Stimulated activated naive CD8-positive, alpha-beta T cell treated with anti-CD3 and anti-CD28 coated beads, Interleukin-15, amount 100 ng/mL, for 72 hours (primary cell): ENCODE data around the gene EXOC7.

Experiments used
- ATAC-seq: fragments of 150-1000 bp; cut with Tn5 transposase; 2 replicates; pipeline ENCODE4 v1.10.0; 2021; ENCODE audit warnings: mild to moderate bottlenecking, moderate library complexity
- DNase-seq, 2 donors: peaks; one replicate each; pipeline ENCODE4 v3.0.0; 2021 to 2022
- H3K27ac Mint-ChIP-seq, 2 donors: one replicate each; pipeline ENCODE4 v1.8.0; 2022; ENCODE audit warnings: mild to moderate bottlenecking in 2 of 2, mixed read lengths in 2 of 2, moderate library complexity in 2 of 2
- H3K27me3 Mint-ChIP-seq: one replicate; pipeline ENCODE4 v1.8.0; 2022; ENCODE audit warnings: mixed read lengths
- H3K4me1 Mint-ChIP-seq: one replicate; pipeline ENCODE4 v1.8.0; 2022; ENCODE audit warnings: mild to moderate bottlenecking, mixed read lengths
- H3K4me3 Mint-ChIP-seq, 2 donors: one replicate each; pipeline ENCODE4 v1.8.0; 2022; ENCODE audit warnings: mild to moderate bottlenecking in 2 of 2, mixed read lengths in 2 of 2, moderate library complexity in 1 of 2
- H3K9me3 Mint-ChIP-seq, 2 donors: one replicate each; pipeline ENCODE4 v1.8.0; 2022; ENCODE audit warnings: mixed read lengths in 2 of 2

EXOC7 gene

DNA sequence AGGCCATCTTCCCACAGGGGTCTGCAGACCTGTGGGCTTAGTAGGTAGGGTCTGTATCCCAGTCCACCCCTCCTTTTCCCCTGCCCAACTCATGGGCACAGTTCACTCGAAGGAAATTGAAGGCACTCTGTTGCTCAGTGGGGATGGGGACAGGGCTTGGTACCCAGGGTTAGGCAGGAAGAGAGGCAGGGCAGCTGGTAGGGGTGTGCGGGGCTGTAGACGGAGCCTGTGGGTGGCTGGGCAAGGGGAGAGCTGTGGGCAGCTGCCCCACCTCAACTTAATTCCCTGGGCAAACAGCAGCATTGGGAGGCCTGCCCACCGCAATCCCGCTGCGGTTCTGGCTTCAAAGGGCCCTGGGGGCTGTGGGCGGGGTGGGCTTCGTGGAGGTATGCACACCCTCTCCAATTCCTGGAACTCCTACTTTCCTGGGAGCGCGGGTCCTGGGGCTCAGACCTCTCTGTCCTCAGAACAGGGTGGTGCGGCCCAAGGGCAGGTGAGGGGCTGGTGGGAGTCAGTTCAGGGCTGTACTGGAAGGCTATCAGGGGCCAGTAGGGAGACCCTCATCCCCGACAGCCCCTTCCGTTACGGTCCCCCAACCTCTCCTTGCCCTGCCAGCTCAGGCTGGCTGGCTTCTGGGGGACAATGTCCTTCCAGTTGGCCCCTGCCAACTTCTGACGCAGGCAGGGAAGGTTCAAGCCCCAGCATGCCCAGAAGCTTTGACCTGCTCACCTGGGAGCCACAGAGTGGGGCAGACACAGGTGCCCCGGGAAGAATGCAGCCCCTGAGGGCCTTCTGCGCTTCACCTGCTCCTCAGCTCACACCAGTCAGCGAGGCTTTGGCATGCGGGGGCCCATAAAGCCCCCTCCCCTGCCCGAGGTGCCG lies 28.3 kb upstream of the EXOC7 start:
- Mint-ChIP-seq H3K9me3 (no peaks in the 10 kb centered on the region), H3K27me3 (no peaks in the 10 kb centered on the region), H3K27ac (peak overlapping the region in 1 of 2 donors; percentile 57), H3K4me1 (peaks cover 44% of the 10 kb centered on the region), H3K4me3 (no peak overlapping the region)
- DNase-seq (no peak), ATAC-seq (no peak)

DNA sequence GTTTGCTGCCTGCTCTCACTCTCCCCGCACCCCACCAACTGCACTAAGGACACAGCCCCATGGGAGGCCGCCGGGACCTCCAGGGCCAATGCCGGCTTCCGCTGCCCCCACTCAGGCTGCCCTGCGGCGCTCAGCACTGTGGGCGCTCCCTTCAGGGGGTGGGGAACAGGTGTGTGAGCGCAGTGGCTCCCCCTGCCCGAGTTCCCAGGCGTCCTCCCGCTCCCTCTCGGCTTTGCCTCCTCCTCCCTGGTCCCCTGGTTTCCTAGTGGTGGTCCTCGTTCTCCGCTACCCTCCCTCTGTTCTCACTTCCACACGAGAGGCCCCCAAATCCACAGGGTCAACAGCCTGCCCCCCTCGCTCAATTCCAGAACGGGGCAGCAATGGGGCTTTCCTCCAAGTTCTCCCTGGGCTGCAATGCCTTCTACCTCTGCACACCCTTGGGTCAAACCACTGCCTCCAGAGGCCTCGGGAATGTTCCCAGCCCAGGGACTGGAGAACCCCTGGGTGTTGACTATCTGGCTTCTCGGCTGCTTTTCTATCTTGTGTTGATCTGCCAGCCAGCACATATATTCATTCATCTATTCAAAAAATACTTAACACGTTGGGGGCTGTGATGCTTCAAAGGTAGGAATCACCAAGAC lies 27.6 kb upstream of the EXOC7 start:
- DNase-seq (no peak), ATAC-seq (no peak)
- Mint-ChIP-seq H3K27ac (peak overlapping the region; percentile 57 to 64), H3K4me3 (no peak overlapping the region), H3K9me3 (no peaks in the 10 kb centered on the region), H3K4me1 (peaks cover 44% of the 10 kb centered on the region), H3K27me3 (no peaks in the 10 kb centered on the region)

DNA sequence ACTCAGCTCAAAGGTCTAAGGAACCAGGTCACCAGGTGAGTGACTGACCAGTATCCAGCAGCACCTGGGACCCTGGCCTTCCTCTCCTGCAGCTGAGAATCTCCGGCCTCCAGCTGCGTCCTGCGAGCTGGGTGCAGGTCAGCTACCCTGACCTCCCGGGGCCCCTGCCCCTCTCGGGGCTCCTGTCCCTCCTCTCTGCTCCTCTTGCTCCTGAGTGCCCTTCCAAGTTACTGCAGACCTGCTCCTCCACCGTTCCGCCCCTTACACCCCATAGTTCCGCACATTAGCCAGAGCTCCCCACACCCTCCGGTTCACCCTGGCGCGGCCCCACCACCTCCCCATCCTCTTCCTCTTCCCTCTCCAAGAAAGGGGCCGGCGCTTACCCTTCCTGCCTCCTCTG lies 26.9 kb upstream of the EXOC7 start:
- Mint-ChIP-seq H3K27me3 (no peaks in the 10 kb centered on the region), H3K9me3 (no peaks in the 10 kb centered on the region), H3K4me1 (peaks cover 39% of the 10 kb centered on the region), H3K4me3 (no peak overlapping the region), H3K27ac (peak overlapping the region in 1 of 2 donors; percentile 64)
- DNase-seq, result no peak
- no peak for ATAC-seq

- Mint-ChIP-seq H3K4me3 (no peak overlapping the region), H3K27ac (peak overlapping the region in 1 of 2 donors; percentile 19), H3K9me3 (no peaks in the 10 kb centered on the region), H3K27me3 (no peaks in the 10 kb centered on the region), H3K4me1 (peaks cover 57% of the 10 kb centered on the region)
- no peak for DNase-seq
- ATAC-seq, result no peak
Measured at GRCh38 chr17:76125922-76126321, 22.3 kb upstream of the EXOC7 start.

GRCh38 chr17:76125391-76125675 lies 21.7 kb upstream of the EXOC7 start:
- Mint-ChIP-seq H3K9me3 (no peaks in the 10 kb centered on the region), H3K4me1 (peaks cover 62% of the 10 kb centered on the region), H3K4me3 (no peak overlapping the region), H3K27me3 (no peaks in the 10 kb centered on the region), H3K27ac (peak overlapping the region in 1 of 2 donors; percentile 4)
- ATAC-seq (no peak), DNase-seq (no peak)

GRCh38 chr17:76124582-76125390 lies 21.2 kb upstream of the EXOC7 start:
- Mint-ChIP-seq H3K4me1 (peaks cover 62% of the 10 kb centered on the region), H3K27me3 (no peaks in the 10 kb centered on the region), H3K9me3 (no peaks in the 10 kb centered on the region), H3K27ac (peak overlapping the region; percentile 4 to 57), H3K4me3 (no peak overlapping the region)
- DNase-seq (no peak), ATAC-seq (no peak)

DNA sequence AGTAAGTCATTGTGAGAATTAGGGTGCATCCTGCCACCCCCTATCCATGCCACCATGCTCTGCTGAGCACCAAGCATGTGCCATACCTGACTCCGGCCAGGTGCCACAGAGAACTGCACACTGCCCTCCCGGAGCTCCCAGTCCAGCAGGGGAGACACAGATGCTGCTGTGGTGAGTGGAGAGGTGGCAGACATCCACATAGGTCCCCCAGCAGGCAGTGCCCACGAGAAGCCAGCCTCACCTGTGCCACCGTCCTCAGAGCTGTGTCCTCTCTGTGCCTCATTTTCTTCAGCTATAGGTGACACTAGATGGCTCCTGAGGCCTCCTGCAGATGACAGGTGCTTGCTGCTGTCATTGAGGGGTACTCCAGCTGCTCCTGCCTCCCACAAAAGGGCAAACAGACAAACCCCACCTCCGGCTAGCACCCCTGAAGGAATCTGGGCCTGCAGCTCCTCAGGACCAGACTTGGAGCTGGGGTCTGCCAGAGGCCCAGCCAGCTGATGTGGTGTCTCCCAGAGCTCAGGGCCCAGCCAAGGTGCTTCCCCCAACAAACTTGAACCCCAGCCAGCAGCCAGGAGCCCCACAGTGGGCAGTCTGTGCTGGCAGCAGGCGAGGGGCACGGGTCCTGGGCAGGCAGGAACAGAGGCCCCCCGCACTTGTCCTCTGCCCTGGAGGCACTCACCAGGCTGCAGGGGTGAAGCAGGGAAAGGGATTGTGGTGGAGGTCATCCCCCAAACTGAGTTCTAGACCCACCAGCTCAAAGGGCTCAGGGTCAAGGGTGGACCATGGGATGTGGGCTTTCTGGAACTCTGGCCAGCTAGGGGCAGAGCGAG lies 20.4 kb upstream of the EXOC7 start:
- Mint-ChIP-seq H3K4me1 (peaks cover 62% of the 10 kb centered on the region), H3K4me3 (no peak overlapping the region), H3K27me3 (no peaks in the 10 kb centered on the region), H3K27ac (peak overlapping the region; percentile 5 to 82), H3K9me3 (no peaks in the 10 kb centered on the region)
- DNase-seq (no peak), ATAC-seq (no peak)

- Mint-ChIP-seq H3K27ac (no peak overlapping the region), H3K27me3 (no peaks in the 10 kb centered on the region), H3K4me1 (peaks cover 62% of the 10 kb centered on the region), H3K9me3 (no peaks in the 10 kb centered on the region), H3K4me3 (peak overlapping the region in 1 of 2 donors; percentile 11)
- DNase-seq (no peak), ATAC-seq (no peak)
Measured at GRCh38 chr17:76123191-76123499, 19.6 kb upstream of the EXOC7 start.

DNA sequence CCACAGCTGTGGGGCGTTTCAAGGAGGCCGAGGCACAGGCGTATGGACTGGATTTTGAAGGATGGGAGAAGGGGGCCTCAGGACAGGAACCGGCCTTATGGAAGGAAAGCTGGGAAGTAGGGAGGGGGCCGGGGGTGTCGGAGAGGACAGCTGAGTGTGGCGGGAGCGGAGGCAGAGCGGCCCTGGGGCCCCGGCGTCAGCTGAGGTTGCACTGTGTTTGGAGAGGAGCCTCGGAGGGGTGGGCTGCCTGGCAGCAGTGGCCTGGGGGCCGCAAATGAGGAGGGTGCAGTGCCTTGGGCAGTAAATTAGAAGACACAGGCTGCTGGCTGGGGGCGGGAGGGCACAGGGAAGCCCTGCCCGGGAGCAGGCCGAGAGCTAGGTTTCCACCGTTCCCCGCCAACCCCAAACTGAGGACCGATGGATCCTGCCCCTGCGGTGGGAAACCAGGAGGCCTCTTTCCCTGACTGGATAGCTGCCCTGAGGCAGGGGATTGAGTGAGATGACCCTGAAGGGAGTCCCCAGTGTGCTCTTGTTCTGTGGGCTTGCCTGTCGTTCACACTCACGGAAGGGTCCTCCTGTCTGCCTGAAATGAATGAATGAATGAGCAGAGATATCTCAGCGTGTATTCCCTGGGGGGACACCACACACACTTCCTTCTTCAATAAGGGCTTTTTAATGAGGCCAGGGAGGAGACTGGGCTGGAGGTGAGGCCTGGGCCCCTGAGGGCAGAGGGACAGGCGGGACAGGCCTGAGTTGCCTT lies 19.0 kb upstream of the EXOC7 start:
- no peak for ATAC-seq
- Mint-ChIP-seq H3K4me3 (peak overlapping the region; percentile 40 to 61), H3K27ac (peak overlapping the region; percentile 54 to 91), H3K27me3 (no peaks in the 10 kb centered on the region), H3K9me3 (no peaks in the 10 kb centered on the region), H3K4me1 (peaks cover 62% of the 10 kb centered on the region)
- DNase-seq, result no peak

- Mint-ChIP-seq H3K27ac (peak overlapping the region; percentile 54 to 91), H3K4me1 (peaks cover 56% of the 10 kb centered on the region), H3K4me3 (peak overlapping the region; percentile 61 to 75), H3K9me3 (no peaks in the 10 kb centered on the region), H3K27me3 (no peaks in the 10 kb centered on the region)
- DNase-seq (no peak), ATAC-seq (peak; percentile 47)
Measured at GRCh38 chr17:76121932-76122430, 18.4 kb upstream of the EXOC7 start.

GRCh38 chr17:76120658-76121008 lies 17.0 kb upstream of the EXOC7 start:
- Mint-ChIP-seq H3K4me1 (peaks cover 46% of the 10 kb centered on the region), H3K27me3 (no peaks in the 10 kb centered on the region), H3K4me3 (peak overlapping the region in 1 of 2 donors; percentile 44), H3K27ac (peak overlapping the region; percentile 72 to 89), H3K9me3 (no peaks in the 10 kb centered on the region)
- DNase-seq, result no peak
- no peak for ATAC-seq

DNA sequence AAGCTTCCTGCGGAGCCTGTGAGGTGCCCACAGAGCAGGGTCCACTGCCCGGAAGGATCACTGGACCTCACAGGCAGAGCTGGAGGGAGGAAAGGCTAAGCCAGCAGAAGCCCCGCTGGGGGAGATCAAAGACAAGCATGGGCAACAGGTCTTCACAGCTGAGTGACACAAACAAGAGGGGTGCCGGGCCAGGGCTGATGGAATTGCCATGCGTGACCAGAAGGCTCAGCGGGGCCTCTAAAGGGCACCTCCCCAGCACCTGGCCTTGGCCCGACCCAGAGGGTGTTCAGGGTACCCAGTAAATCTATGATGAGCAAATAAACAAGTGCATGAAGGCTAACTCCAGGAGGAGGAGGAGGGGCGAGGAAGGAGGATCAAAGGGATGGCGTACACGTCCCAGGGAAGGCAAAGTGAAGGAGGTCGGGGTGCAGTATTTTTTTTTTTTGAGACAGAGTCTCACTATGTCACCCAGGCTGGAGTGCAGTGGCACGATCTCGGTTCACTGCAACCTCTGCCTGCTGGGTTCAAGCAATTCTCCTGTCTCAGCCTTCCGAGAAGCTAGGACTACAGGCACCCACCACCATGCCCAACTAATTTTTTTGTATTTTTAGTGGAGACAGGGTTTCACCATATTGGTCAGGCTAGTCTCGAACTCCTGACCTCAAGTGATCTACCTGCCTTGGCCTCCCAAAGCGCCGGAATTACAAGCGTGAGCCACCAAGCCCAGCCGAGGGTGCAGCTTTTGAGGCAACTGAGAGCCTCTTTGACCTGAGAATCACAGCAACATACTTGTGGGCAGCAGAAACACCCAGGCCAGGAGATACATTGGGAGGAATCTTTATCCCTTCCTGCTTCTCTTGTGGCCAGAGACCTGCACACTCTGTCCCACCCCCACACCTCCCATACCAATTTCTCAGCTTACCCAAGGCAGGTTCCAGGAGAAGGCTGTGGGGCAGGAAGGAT lies 16.1 kb upstream of the EXOC7 start:
- Mint-ChIP-seq H3K4me1 (peaks cover 38% of the 10 kb centered on the region), H3K27me3 (no peaks in the 10 kb centered on the region), H3K27ac (no peak overlapping the region), H3K9me3 (no peaks in the 10 kb centered on the region), H3K4me3 (no peak overlapping the region)
- no peak for DNase-seq
- ATAC-seq, result no peak

- H3K27me3 Mint-ChIP-seq, result no peaks in the 10 kb centered on the region
- H3K27ac Mint-ChIP-seq, result no peak overlapping the region
- ATAC-seq, result no peak
- no peaks in the 10 kb centered on the region for H3K4me1 Mint-ChIP-seq
- no peaks in the 10 kb centered on the region for H3K9me3 Mint-ChIP-seq
- no peak for DNase-seq
- H3K4me3 Mint-ChIP-seq, result no peak overlapping the region
Measured at GRCh38 chr17:76115138-76115754, 11.7 kb upstream of the EXOC7 start.
